SW480 (cell line): ENCODE results near the gene ATOX1.
"Not testable (repeated sequence)": the region's sequence is repeated elsewhere in the genome, so short reads cannot be mapped to it uniquely, and the experiment has no call there.

Experiments used
- DNase-seq: peaks from one replicate; pipeline ENCODE4 v3.0.0-alpha.2; 2016; ENCODE audit warnings: low spot score

Gene ATOX1, protein sequence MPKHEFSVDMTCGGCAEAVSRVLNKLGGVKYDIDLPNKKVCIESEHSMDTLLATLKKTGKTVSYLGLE

DNA sequence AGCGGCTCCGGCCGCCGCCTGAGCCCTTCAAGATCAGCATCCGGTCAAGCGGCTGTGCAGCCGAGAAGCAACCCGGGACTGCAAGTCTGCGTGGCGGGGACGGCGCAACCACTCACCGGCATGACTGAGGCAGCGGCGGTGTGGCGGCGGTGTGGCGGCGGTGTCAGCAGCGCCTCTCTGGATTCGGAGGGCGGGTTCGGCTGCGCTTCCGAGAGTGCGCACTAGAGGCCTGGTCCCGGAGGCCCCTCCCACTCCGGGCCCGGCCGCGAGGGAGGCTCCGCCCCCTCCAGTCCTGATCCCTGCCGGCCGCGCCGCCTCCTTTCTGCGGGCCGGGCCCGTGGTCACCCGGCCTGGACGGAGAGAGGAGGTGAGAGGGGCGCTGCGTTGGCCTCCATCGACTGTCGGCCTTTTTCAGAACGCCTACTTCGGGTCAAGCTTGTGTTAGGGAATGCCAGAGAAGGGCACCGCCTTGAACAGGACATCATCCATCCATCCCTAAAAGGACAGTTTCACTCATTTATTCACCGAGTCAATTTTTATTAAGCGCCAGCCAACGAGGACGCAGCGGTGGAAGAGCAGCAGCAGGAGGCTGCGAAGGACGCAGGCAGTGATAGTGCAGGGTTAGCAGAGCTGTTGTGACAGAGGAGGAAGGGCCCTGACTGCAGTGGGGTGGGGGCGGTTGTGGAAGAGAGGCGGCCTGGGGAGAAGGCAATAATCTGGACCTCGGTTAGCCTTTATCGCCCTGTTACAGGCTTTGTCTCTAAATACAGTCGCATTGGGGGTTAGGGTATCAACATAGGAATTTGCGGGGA, at the start of gene ATOX1:
ATOX1 (minus strand) TSS at position 202 of the 812 bp plus-strand sequence; CDS start at position 122, 80 bp downstream.
- DNase-seq: peak; percentile 89

DNA sequence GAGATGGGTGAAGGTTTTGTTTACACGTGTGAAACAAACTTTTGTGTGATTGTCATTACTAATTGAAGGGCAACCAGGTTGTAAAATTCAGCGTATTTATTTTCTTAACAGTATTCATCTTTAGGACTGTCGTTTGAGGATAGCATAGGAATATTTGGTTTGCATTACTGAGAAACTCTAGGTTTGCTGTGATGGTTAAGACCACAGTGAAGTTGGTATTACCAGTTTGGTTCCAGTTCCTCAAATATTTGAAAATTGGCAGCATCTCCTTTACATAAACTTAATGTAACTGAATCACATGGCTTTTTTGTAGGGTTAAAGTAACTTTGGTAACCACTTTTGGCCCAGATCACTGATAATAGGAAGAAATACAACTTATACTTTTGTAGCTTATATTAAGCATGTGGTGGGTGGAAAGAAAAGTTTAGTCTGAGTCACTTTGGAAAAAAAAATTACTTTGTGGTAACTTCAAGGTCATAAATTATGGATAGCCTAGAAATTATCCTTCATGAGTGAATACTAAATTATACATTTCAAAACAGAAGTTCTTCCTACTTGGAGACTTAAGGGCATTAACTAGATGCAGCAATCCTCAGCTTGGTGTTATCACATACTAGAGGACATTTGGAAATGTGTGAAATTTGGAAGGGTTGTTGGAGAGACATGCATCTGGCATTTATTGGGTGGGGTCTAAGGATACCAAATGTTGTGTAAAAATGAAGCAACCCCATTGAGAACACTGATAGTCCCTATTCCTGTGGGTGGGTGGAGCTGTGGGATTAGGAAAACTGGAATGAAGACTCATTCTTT, 47.2 kb upstream of the ATOX1 start:
- DNase-seq: no peak

DNA sequence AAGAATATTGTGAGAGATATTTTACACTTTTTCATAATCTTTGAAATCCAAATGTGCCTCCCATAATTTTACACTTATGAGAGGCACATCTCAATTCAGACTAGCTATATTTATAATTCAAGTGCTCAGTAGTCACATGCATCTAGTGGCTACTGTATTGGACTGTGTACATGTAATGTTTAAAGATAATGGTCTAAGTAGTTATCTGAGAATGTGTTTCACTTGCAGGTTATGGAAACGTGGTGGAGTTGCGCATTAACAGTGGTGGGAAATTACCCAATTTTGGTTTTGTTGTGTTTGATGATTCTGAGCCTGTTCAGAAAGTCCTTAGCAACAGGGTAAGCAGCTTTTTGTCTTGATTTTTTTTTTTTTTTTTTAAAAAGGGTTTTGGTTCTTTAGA, 42.1 kb upstream of the ATOX1 start:
- no peak for DNase-seq

DNA sequence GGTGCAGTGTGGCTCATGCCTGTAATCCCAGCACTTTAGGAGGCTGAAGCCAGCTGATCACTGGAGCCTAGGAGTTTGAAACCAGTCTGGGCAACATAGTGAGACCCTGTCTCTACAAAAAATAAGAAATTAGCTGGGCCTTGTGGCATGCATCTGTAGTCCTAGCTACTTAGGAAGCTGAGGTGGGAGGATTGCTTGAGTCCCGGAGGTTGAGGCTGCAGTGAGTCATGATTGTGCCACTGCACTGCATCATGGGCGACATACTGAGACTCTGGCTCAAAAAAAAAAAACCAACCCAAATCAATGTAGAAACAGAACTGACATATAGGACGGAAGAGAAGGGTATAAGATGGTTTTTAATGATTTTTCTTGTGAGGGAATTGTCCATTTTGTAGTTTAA, 41.0 kb upstream of the ATOX1 start:
- no peak for DNase-seq

- DNase-seq: no peak
Measured at GRCh38 chr5:151798674-151799073, 40.2 kb upstream of the ATOX1 start.

DNA sequence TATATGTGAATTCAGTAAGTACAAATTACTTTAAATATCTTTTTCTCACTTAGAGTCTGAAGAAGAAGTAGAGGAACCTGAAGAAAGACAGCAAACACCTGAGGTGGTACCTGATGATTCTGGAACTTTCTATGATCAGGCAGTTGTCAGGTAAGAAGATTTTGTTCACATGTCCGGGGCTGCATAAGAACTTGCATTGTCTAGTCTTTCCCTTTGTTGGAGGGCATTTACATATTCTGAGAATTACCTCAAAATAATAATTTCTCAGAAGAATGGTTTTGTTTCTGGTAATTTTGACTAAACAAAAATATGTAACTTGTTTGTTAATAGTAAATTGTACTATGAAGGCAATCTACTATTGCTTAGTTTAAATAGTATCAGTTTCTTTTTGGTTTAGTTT, 37.0 kb upstream of the ATOX1 start:
- no peak for DNase-seq

DNA sequence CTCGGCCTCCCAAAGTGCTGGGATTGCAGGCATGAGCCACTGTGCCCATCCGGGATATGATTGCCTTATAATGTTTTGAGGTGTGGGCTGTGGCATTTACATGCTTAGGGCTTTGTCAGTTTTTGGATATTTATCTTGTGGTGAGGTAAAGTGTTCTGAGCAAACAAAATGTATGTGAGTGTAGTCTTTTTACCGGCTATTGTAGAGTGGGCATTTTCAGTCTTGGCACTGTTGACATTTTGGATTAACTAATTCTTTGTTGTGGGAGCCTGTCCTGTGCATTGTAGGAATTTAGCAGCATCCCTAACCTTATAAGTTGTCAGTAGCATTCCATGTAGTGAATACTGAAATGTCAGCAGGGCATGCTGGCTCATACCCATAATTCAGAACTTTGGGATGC, 34.9 kb upstream of the ATOX1 start:
- no peak for DNase-seq

DNA sequence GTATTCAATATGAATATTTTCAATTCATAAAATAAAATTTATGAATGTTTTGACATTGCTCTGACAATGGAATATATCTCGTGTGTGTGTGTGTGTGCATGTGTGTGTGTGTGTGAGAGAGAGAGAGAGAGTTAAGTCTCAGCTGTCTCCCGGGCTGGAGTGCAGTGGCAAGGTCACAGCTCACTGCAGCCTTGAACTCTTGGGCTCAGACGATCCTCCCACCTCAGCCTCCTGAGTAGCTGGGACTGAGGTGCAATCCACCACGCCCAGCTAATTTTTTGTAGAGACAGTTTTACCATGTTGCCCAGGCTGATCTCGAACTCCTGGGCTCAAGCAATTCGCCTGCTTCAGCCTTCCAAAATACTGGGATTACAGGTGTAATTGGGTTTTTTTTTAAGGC, 29.4 kb upstream of the ATOX1 start:
- DNase-seq: no peak

GRCh38 chr5:151786468-151786867, 28.0 kb upstream of the ATOX1 start:
- no peak for DNase-seq

GRCh38 chr5:151784141-151784540, 25.7 kb upstream of the ATOX1 start:
- DNase-seq: no peak

- DNase-seq: not testable (repeated sequence)
Measured at GRCh38 chr5:151783664-151784063, 25.2 kb upstream of the ATOX1 start.

DNA sequence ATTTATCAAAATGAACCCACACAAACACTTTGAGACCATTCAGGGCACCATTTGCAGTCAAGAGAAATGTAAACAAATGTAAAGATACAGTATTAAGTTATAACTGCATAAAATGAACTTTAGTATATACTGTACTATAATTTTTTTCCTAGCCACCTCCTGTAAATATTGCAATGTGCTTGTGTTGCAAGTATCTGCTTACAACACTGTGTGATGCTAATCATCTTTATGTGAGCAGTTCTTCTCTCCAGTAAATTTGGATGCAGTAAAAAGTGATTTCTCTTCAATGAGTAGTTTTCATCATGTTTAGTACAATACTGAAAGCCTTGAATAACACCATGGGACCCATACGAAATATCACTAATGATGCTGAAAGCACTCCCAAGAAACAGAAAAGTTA, 22.8 kb upstream of the ATOX1 start:
- DNase-seq: no peak

DNA sequence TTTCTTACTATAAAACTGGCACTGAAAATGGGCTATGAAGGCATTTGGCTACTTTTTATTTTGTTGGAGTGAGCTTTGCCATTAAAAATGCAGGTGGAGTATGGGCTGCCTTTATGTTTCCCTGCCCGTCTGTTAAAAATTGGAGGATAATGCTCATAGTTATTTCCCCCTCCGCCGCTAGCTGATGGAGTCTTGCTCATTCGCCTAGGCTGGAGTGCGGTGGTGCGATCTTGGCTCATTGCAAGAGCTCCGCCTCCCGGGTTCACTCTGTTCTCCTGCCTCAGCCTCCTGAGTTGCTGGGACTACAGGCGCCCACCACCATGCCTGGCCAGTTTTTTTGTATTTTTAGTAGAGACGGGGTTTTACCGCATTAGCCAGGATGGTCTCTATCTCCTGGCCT, 21.9 kb upstream of the ATOX1 start:
- DNase-seq: no peak

- DNase-seq: no peak
Measured at GRCh38 chr5:151779531-151780125, 21.2 kb upstream of the ATOX1 start.

GRCh38 chr5:151775025-151775606, 16.7 kb upstream of the ATOX1 start:
- DNase-seq: no peak

DNA sequence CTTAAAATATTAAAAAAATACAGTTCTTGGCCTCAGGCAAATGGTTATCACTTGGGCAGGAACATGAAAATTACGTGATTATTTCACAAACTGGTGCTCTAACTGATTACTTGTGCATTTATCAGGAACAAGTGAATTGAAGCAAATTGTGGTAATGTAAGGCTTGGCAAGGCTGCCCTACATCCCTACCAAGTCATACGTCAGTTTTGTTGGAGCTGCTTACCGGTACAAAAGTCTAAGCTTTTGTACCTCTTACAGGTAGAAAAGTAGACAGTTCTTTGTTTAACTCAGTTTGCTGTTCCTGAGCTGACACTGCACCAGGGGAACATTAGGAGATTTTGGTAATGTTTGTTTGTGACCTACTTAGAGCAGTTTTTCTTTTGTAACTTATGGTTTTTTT, 15.5 kb upstream of the ATOX1 start:
- DNase-seq: no peak

DNA sequence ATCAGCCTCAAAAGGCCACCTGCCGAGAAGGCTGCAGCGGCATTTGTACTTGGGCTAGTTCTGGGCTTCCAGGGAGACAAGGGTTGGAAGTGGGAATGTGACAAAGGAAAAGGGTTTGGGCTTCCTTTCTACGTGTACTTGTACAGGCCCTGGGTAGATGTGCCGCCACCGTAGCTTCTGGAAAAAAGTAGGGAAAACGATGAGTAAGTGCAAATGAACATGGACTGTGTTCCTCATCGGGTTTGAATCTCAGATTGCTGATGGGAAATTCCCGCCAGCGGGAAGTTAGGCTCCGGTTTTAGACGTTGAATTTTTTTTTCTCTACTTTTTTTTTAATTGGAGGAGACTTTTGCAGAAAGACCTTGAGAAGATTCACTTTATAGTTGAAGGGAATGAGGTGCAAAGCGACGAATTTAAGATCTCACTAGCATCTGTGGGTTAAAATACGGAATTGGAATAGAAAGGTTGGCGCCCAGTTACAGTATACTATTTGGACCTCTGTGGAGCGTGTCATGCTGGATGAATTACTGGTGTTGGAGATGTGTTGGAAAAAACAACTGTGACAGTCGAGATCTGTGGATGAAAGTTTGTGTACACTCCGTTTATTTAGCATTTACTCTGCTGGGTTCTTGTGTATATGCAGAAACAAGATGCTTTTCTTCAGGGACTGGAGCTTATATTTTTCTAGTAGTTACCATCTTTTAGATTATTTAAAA, 14.6 kb upstream of the ATOX1 start:
- peak; percentile 39 for DNase-seq

- DNase-seq: peak; percentile 52
Measured at GRCh38 chr5:151772029-151772845, 13.8 kb upstream of the ATOX1 start.

GRCh38 chr5:151771259-151772028, 13.0 kb upstream of the ATOX1 start, which contains the start of gene G3BP1:
G3BP1 (plus strand) TSS chr5:151771954; CDS start chr5:151786621, 14,667 bp downstream.
- peak; percentile 100 for DNase-seq
